ENCODE data around the gene TMEM258. TPM values are rescaled to one million over a fixed set of nuclear protein-coding genes. Genes with fewer than 3 reads are reported as not detected.

TMEM258 gene
- total RNA-seq, 1 experiment from 2014 or later = 110 TPM

- CTCF ChIA-PET = no interaction called here
- H3F3A ChIP-seq (ENCODE audit: low read length, unreplicated experiment) = no peaks in the 10 kb centered on the region
- no peaks in the 10 kb centered on the region for H4K20me1 ChIP-seq (ENCODE audit: low read length)
- H3K4me3 ChIP-seq (ENCODE audit: low read length) = no peak overlapping the region
- H3K4me1 ChIP-seq (ENCODE audit: insufficient read depth, low read length) = peaks cover 5% of the 10 kb centered on the region; the same call in 1 of the 2 replicates
- no peak overlapping the region for H3K27ac ChIP-seq (ENCODE audit: low read length)
- ATAC-seq (no peak), DNase-seq (no peak)
- H3K36me3 ChIP-seq (ENCODE audit: low read depth, low read length) = peaks cover 10% of the 10 kb centered on the region; the same call in 1 of the 2 replicates
- intact Hi-C loops (cut with micrococcal nuclease) = no loop called here
- no peak for TF ChIP-seq EZH2phosphoT487 (IDR thresholded peaks at IDR 0.05; ENCODE audit: borderline replicate concordance, low read length)
- TF ChIP-seq EZH2 (IDR thresholded peaks at IDR 0.05; ENCODE audit: low read length, unreplicated experiment) = no peak
- no peak for TF ChIP-seq CTCF (conservative IDR thresholded peaks at IDR 0.05; ENCODE audit: low read depth, low read length)
- H3K4me2 ChIP-seq (ENCODE audit: low read length) = no peak overlapping the region
- no TSS peak for BruUV-seq (replicated peaks)
- H3K79me2 ChIP-seq (ENCODE audit: low read length) = no peaks in the 10 kb centered on the region
- no peak overlapping the region for H2AFZ ChIP-seq (ENCODE audit: low read length)
- no peaks in the 10 kb centered on the region for H3K27me3 ChIP-seq (ENCODE audit: low read length)
- no peaks in the 10 kb centered on the region for H3K9me3 ChIP-seq (ENCODE audit: low read length)
- POLR2A ChIA-PET (ENCODE audit: unreplicated experiment) = no interaction called here
- H3K9me2 ChIP-seq (replicated peaks; ENCODE audit: low read length) = no peaks in the 10 kb centered on the region
- no peak overlapping the region for H3K9ac ChIP-seq (ENCODE audit: low read length)
Measured at GRCh38 chr11:61739413-61739812, 53.0 kb downstream of the TMEM258 start.

Other genes starting within 250 kb of the TMEM258 start
- gene SYT7, start 211.5 kb downstream of the TMEM258 start, total RNA-seq (2014; rRNA removed) = 21.5 and 23.2 TPM in 2 replicates
- 8.6 and 12.2 TPM in 2 replicates for gene DAGLA, start 112.2 kb downstream of the TMEM258 start, total RNA-seq (2014; rRNA removed)
- gene MYRF, start 40.0 kb downstream of the TMEM258 start, total RNA-seq (2014; rRNA removed) = 5.1 and 7.0 TPM in 2 replicates
- 132 and 137 TPM in 2 replicates for gene FEN1, start 312 bp upstream of the TMEM258 start, total RNA-seq (2014; rRNA removed)
- 79.4 and 84.4 TPM in 2 replicates for gene FADS1, start 24.4 kb upstream of the TMEM258 start, total RNA-seq (2014; rRNA removed)
- 246 and 305 TPM in 2 replicates for gene FADS2, start 35.7 kb upstream of the TMEM258 start, total RNA-seq (2014; rRNA removed)
- 67.9 and 119 TPM in 2 replicates for gene FADS3, start 98.9 kb upstream of the TMEM258 start, total RNA-seq (2014; rRNA removed)
- 6.6 and 7.9 TPM in 2 replicates for gene RAB3IL1, start 125.0 kb upstream of the TMEM258 start, total RNA-seq (2014; rRNA removed)
- 0.22 TPM in 1 of 2 replicates, not detected in the other for gene BEST1, start 157.8 kb upstream of the TMEM258 start, total RNA-seq (2014; rRNA removed)
- gene FTH1, start 175.0 kb upstream of the TMEM258 start, total RNA-seq (2014; rRNA removed) = 1,927 and 1,937 TPM in 2 replicates